Right cardiac atrium (tissue), 5 donors: ENCODE data around the gene NIPAL1. TPM values are rescaled to one million over a fixed set of nuclear protein-coding genes. Genes with fewer than 3 reads are reported as not detected.
A peak's percentile ranks its signal among the peaks of the same experiment; 100 is the strongest.

Experiments used
- ATAC-seq, 2 donors: fragments of 200-7000 bp; cut with Tn5 transposase; one replicate each; pipeline versions ENCODE4 v1.8.0 to v1.9.1; 2020; ENCODE audit warnings: moderate library complexity in 2 of 2, mild to moderate bottlenecking in 1 of 2
- DNase-seq, 3 donors: peaks; one replicate each; pipeline ENCODE4 v3.0.0-alpha.2; 2020
- H3K27ac ChIP-seq: one replicate; pipeline ENCODE4 v1.5.1; 2013; ENCODE audit warnings: mild to moderate bottlenecking, low read length, control low read depth, moderate library complexity
- H3K27me3 ChIP-seq: one replicate; pipeline ENCODE4 v1.6.1; 2013; ENCODE audit not compliant: control insufficient read depth, insufficient read depth
- H3K4me1 ChIP-seq: one replicate; pipeline ENCODE4 v1.6.1; 2013; ENCODE audit warnings: low read length; ENCODE audit not compliant: control insufficient read depth, insufficient read depth
- H3K4me3 ChIP-seq: one replicate; pipeline ENCODE4 v1.5.1; 2013; ENCODE audit warnings: low read length, control low read depth
- H3K9me3 ChIP-seq: one replicate; pipeline ENCODE4 v1.6.1; 2013; ENCODE audit warnings: low read length; ENCODE audit not compliant: control insufficient read depth
- WGBS: extraction: QIAGEN DNeasy Blood & Tissue Kit; methylation state at CpG from one replicate; pipeline ENCODE4 v1.1.7; 2013; 5-methylcytosine and 5-hydroxymethylcytosine counted together
- intact Hi-C, 4 donors: fragments of 100-400 bp; cut with DNase I; formaldehyde crosslinking; loops; one replicate each; pipeline versions ENCODE4 v1.11.0 to v1.14.0; 2022 to 2023
- polyA plus RNA-seq: library from polyadenylated mRNA; stranded (reverse); fragments of 200-250 nt; gene quantifications from one replicate; pipeline ENCODE4 v1.2.3, GENCODE V29; 2013
- total RNA-seq, 4 donors: library from RNA; stranded (reverse); fragmentation: NEBNext Ultra II Directional; extraction: Animal tissue kit (Norgen Biotek cat#: 25700); gene quantifications; one replicate each; pipeline ENCODE4 v1.2.1, GENCODE V29; 2021
- donor health status: healthy with polysubstance abuse.
- donor health status: DM: no; HTN: yes; CAD: no.
- donor health status: DM: no; HTN: no; CAD: no.
- donor health status: DM: no; HTN: yes; CAD: no; lungs with severe emphysema.
- donor health status: DM: yes; HTN: yes; CAD: no.

Gene NIPAL1
- total and polyA plus RNA-seq, 5 donors, result 0.20 to 0.92 (median 0.43) TPM

DNA sequence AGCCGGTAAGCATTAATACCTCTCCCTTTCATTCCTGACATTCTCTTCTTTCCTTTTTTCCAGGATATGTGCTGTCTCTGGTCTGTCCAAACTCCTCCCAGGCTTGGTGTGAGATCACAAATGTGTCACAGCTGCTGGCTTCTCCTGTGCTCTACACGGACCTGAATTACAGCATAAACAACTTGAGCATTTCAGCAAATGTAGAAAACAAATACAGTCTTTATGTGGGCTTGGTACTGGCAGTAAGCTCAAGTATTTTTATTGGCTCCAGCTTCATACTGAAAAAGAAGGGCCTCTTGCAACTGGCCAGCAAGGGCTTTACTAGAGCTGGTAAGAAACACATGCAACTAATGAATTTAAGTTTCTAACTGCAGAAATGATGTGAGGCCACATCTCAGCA, 8.4 kb downstream of the NIPAL1 start:
- Histone ChIP-seq H3K4me3 (no peak overlapping the region), H3K4me1 (no peaks in the 10 kb centered on the region), H3K27ac (no peak overlapping the region), H3K9me3 (no peaks in the 10 kb centered on the region), H3K27me3 (no peaks in the 10 kb centered on the region)
- intact Hi-C loops, result no loop called here
- WGBS, result 22% methylated on average over 2 of the region's 2 CpGs
- no peak for DNase-seq
- no peak for ATAC-seq

DNA sequence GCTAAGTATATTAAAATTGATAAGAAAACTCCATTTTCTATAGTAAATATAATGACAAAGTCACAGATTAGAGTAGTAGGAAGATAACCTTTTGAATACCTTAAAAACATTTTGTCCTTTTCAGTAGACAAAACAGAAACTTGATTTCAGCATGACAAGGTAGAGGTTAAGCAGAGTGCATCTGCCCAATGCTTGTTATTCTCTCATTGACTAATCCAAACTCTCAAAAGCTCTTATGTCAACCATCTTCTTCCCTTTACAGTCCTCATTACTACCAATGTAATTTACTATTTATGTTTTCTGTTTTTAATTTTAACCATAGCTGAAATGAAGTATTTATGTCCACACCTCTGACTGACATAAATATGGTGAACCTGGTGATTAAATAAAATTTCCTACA, 11.1 kb downstream of the NIPAL1 start:
- ATAC-seq, result no peak
- no peaks in the 10 kb centered on the region for H3K9me3 ChIP-seq

DNA sequence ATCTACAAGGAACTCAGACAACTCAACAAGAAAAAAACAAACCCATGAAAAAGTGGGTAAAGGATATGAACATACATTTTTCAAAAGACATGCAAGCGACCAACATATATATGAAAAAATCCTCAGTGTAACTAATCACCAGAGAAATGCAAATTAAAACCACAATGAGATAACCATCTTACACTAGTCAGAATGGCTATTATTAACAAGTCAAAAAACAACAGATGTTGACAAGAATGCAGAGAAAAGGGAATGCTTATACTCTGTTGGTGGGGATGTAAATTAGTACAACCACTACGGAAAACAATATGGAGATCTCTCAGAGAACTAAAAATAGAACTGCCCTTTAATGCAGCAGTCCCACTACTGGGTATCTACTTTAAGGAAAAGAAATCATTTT, 12.1 kb downstream of the NIPAL1 start:
- no peaks in the 10 kb centered on the region for H3K27me3 ChIP-seq
- H3K27ac ChIP-seq, result no peak overlapping the region
- no peaks in the 10 kb centered on the region for H3K9me3 ChIP-seq
- no peak overlapping the region for H3K4me3 ChIP-seq
- 36% methylated on average over 2 of the region's 2 CpGs for WGBS
- no peaks in the 10 kb centered on the region for H3K4me1 ChIP-seq
- DNase-seq (no peak), ATAC-seq (no peak)
- intact Hi-C loops, result no loop called here

More for the DNA sequence above, 11.1 kb downstream of the NIPAL1 start:
- Histone ChIP-seq H3K27ac (no peak overlapping the region), H3K4me1 (no peaks in the 10 kb centered on the region), H3K27me3 (no peaks in the 10 kb centered on the region), H3K4me3 (no peak overlapping the region)
- intact Hi-C loops, result no loop called here
- DNase-seq, result no peak

DNA sequence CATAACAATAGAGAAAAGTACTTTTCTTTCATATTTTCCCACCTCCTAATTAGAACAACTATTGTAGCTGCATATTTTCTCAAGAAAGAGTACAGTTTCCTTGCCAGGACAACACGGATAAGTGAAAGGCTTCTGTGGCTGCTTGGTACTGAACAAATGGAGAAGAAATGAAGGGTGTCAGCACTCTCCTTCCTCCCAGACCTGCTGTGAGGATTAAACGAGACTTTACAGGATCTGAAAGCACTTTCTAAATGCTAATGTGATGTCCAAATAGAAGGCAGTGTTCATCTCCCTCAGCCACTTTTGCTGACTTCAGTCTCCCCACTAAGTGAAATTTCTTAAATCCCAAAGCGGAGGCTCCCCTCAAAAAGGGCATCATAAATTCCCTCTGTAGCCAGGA, 13.9 kb downstream of the NIPAL1 start:
- no peaks in the 10 kb centered on the region for H3K4me1 ChIP-seq
- intact Hi-C loops, result no loop called here
- no peak for DNase-seq
- no peaks in the 10 kb centered on the region for H3K9me3 ChIP-seq
- whole genome bisulfite sequencing, result 57% methylated on average over 3 of the region's 3 CpGs
- no peak overlapping the region for H3K4me3 ChIP-seq
- no peak overlapping the region for H3K27ac ChIP-seq
- no peaks in the 10 kb centered on the region for H3K27me3 ChIP-seq
- ATAC-seq, result no peak

DNA sequence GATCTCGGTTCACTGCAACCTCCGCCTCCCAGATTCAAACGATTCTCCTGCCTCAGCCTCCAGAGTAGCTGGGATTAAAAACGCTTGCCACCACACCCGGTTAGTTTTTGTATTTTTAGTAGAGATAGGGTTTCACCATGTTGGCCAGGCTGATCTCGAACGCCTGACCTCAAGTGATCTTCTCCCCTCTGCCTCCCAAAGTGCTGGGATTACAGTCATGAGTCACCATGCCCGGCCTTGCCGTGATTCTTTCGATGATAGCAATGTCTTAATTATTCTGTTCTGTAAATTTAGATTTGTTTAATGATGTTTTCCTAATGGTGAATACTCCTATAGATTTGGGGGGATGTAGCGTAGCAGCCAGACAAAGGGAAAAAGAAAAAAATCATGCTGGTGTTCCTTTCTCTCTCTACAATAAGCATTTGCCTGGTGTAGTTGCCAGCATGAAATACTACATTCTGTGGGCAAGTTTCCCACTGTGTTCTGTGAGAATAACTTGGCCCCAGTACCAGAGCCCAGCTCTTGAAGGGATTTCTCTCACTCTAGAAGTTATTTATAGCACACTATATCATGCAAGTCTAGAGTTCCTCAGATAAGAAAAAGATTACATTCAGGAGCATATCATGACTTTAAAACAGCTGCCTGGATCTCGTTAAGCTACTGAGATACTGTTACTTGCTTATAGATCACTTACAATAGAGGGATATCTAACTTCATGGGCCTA, 15.4 kb downstream of the NIPAL1 start:
- no peak for DNase-seq
- Histone ChIP-seq H3K4me1 (no peaks in the 10 kb centered on the region), H3K27ac (no peak overlapping the region), H3K4me3 (no peak overlapping the region), H3K9me3 (no peaks in the 10 kb centered on the region), H3K27me3 (no peaks in the 10 kb centered on the region)
- ATAC-seq, result peak; percentile 82 to 90
- intact Hi-C loops, result no loop called here
- WGBS, result 42% methylated on average over 12 of the region's 12 CpGs

DNA sequence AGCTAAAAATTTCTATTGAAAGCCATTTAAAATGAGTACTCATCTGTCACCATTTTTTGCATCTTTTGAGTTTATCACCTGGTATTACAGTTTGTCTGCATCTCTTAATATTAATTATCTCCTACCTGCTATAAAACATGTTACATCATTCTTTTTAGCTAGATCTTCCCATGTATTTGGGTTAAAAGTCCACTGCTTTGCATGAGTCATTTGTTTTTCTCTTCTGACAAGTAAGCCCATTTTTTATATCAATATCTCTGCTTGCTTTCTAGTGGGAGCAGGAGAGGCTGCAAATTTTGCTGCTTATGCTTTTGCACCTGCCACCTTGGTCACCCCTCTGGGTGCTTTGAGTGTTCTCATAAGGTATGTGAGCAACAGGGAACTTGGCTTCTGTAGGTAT, 16.1 kb downstream of the NIPAL1 start:
- Histone ChIP-seq H3K4me3 (no peak overlapping the region), H3K27me3 (no peaks in the 10 kb centered on the region), H3K27ac (no peak overlapping the region), H3K9me3 (no peaks in the 10 kb centered on the region), H3K4me1 (no peaks in the 10 kb centered on the region)
- DNase-seq, result no peak
- ATAC-seq, result no peak
- intact Hi-C loops, result no loop called here

DNA sequence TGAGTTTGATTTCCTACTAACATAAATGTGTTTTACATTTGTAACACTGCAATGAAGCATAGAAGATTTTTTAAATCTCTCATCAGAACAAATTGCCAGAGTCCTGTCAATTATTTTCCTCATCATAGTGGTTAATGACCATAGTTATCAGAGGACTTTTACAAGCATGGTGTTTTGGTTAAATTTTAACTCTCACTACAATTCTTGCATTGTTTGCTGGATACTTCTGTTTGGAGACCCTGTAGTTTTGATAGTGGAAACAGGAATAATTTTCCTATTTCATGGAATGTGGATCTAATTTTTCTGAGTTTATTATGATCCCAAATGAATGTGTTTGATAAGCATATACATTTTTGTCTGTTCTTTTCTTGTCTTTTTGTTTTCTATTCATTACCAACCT, 16.8 kb downstream of the NIPAL1 start:
- intact Hi-C loops, result no loop called here
- DNase-seq (no peak), ATAC-seq (no peak)
- Histone ChIP-seq H3K4me3 (no peak overlapping the region), H3K27ac (no peak overlapping the region), H3K9me3 (no peaks in the 10 kb centered on the region), H3K4me1 (no peaks in the 10 kb centered on the region), H3K27me3 (no peaks in the 10 kb centered on the region)

DNA sequence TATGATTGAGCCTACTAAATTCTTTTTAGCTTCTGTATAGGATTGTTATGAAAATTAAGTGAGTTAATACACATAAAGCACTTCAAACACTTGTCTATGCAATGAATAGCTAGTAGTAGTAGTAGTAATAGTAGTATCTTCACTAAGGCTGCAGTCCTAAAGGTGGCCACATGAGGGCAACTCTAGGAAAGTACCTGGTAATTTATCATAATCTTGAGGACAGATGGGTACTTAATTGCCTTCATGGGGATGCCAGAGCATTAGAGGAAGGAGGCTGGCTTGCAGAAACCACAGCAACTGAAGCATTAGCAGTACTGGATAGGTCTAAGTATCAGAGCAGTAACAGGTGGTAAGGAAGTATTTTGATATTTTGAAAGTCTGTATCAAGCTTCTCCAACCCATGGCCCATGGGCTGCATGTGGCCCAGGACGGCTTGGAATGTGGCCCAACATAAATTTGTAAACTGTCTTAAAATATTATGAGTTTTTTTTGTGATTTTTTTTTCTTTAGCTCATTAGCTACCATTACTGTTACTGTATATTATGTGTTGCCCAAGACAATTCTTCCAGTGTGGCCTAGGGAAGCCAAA, 17.3 kb downstream of the NIPAL1 start:
- no peak for ATAC-seq
- intact Hi-C loops, result no loop called here
- 82% methylated on average over 1 of the region's 1 CpG for WGBS

DNA sequence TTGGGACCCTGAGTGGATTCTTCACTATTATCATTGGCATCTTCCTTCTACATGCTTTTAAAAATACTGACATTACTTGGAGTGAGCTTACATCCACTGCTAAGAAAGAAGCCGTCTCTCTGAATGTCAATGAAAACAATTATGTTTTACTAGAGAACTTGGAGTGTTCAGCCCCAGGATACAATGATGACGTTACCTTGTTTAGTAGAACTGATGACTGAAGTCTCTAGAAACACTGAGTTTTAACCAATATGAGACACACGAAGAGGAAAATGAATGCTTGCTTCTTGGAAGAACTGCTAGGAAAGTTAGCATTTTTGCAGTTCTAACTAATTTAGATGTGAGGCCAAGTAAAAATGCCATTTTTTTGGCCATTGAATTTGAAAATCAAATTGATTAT, 19.4 kb downstream of the NIPAL1 start:
- no peak for ATAC-seq
- WGBS, result 85% methylated on average over 3 of the region's 3 CpGs

More for the DNA sequence above, 17.3 kb downstream of the NIPAL1 start:
- Histone ChIP-seq H3K27ac (no peak overlapping the region), H3K4me1 (no peaks in the 10 kb centered on the region), H3K4me3 (no peak overlapping the region), H3K27me3 (no peaks in the 10 kb centered on the region), H3K9me3 (no peaks in the 10 kb centered on the region)
- no peak for DNase-seq

DNA sequence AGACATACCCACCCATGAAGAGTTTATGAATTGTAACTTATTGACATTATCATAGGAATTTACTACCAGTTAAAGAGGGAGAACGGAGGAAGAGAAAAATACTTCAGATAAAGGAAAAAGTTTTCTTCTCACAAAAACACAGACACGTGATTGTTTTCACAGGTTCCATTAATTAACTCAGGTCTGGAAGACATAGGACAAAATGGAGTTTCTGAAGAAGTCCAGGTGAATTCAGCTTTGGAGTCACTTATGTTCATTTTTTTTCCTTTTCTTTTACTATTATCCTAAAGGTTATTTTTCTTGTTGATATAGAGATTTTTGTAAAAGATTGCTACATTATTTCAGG, 20.5 kb downstream of the NIPAL1 start:
- DNase-seq, result no peak
- 65% methylated on average over 2 of the region's 2 CpGs for WGBS
- intact Hi-C loops, result no loop called here

More for the DNA sequence above, 19.4 kb downstream of the NIPAL1 start:
- H3K4me3 ChIP-seq, result no peak overlapping the region
- H3K4me1 ChIP-seq, result no peaks in the 10 kb centered on the region
- intact Hi-C loops, result no loop called here
- no peak for DNase-seq
- no peaks in the 10 kb centered on the region for H3K9me3 ChIP-seq
- no peaks in the 10 kb centered on the region for H3K27me3 ChIP-seq
- H3K27ac ChIP-seq, result no peak overlapping the region

DNA sequence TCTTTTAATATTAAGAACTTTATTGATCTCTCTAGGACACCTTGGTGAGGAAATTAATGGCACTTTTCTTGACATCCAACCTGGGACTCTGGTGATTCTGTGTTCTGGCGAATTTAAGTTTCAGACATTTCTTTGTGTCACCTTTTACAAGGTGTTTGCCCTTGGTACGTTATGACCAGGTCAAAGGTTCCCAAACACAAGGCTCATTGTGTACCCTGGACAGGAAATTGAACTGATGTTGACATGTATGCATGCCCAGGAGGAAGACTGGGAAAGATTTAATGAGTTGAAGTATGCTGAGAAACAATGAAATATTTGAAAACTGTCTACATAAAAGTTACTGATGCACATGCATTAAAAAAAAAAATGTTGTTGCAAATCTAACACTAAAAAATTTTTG, 22.1 kb downstream of the NIPAL1 start:
- Histone ChIP-seq H3K27ac (no peak overlapping the region), H3K9me3 (no peaks in the 10 kb centered on the region), H3K27me3 (no peaks in the 10 kb centered on the region), H3K4me3 (no peak overlapping the region), H3K4me1 (no peaks in the 10 kb centered on the region)
- WGBS, result 19% methylated on average over 2 of the region's 2 CpGs
- DNase-seq (no peak), ATAC-seq (no peak)
- intact Hi-C loops, result no loop called here

More for the DNA sequence above, 20.5 kb downstream of the NIPAL1 start:
- H3K4me3 ChIP-seq, result no peak overlapping the region
- no peaks in the 10 kb centered on the region for H3K9me3 ChIP-seq
- no peak for ATAC-seq
- no peaks in the 10 kb centered on the region for H3K4me1 ChIP-seq
- no peaks in the 10 kb centered on the region for H3K27me3 ChIP-seq
- H3K27ac ChIP-seq, result no peak overlapping the region

DNA sequence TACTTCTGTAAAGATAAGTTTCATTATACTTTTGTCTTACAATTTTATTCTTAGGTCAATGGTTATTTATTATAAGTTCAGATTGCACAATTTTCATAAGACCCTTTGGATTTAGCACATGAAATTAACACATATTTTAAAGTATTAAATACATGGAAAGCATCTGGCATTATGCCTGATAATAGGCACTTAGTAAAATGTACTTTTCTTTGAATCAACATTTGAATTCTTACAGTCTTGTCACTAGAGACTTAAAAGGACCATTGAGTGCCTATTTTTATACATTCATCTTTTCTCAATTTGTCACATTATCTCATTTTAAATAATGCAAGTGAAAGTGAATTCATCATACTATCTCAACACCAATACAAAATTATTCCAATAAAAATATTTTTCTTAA, 23.0 kb downstream of the NIPAL1 start:
- H3K27me3 ChIP-seq, result no peaks in the 10 kb centered on the region
- DNase-seq (no peak), ATAC-seq (no peak)
- intact Hi-C loops, result no loop called here
- no peak overlapping the region for H3K27ac ChIP-seq
- H3K9me3 ChIP-seq, result no peaks in the 10 kb centered on the region
- no peaks in the 10 kb centered on the region for H3K4me1 ChIP-seq
- no peak overlapping the region for H3K4me3 ChIP-seq
